Measurements from ENCODE around the gene ATP5F1A.
"Not testable (repeated sequence)": the region's sequence is repeated elsewhere in the genome, so short reads cannot be mapped to it uniquely, and the experiment has no call there.

The ATP5F1A gene

DNA sequence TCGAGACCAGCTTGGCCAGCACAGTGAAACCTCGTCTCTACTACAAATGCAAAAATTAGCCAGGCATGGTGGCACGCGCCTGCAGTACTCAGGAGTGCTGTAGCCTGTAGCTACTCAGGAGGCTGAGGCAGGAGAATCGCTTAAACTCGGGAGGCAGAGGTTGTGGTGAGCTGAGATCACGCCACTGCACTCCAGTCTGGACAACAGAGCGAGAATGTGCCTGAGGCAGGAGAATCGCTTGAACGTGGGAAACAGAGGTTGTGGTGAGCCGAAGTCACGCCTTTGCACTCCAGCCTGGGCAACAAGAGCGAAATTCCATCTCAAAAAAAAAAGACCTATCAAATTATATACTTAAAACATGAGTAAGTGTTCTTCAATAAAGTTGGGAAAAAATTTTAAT is 50.7 kb downstream of the ATP5F1A start:
- not testable (repeated sequence) for DNase-seq (ENCODE audit: low read depth)

- DNase-seq (ENCODE audit: low read depth) = no peak
Measured at GRCh38 chr18:46046688-46047087, 51.4 kb downstream of the ATP5F1A start.

DNA sequence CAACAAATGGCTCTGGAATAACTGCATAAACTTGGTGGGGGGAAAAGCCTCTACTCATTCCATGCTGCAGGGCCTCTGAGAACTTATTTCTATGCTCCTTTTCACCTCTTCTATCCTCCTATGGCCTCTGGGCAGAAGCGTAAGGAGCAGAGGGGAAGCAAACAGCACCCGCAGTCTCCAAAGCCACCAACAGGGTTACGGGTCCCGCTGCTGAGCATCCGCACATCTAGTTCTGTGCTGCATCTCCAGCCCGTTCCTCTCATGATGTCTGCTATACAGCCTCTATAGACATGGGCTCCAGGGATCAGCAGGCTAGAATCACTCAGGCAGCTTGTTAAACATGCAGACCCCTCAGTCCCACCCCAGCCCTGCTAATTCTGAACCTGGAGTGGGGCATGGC is 52.0 kb downstream of the ATP5F1A start:
- no peak for DNase-seq (ENCODE audit: low read depth)

DNA sequence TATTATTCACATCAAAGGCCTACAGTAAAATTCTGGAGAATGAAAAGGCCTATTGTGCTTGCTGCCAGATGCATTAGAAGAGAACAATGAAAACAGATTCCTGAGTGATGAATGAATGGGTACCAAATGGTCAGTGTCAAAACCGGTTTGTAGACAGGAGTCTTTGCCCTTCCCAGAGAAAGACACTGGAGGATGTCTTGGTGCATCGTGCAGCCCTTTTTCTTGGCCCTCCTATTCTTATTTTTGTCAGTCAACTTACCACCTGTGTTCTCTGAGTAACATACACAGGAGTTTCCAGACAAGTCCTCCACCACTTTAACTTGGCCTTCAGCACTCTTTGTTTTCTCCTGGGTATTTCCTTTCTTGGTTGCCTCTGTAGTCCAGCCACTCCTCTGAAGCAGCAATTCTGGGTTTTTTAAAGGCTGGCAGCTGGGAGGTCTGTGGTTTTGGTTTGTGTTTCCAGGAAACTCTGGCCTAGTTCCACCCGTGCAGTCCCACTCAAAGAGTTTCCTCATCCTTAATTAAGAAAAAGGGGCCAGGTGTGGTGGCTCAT is 55.4 kb downstream of the ATP5F1A start:
- no peak for DNase-seq (ENCODE audit: low read depth)

DNA sequence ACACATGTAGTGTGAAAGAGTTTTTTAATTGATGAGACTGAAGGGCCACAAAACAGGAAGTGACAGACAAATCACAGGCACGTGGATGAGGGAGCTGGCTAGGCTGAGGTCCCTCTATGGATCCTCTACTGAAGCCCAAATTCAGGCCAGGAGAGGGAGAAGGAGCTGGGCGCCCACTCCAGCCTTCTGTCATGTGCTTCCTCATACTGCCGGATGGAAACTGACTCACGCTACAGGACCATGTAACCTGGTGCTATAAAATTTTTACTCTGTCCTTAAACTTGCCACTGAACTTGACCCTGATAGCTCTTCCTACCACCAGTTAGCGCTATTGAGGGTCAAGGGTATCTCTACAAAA is 57.4 kb downstream of the ATP5F1A start:
- no peak for DNase-seq (ENCODE audit: low read depth)

GRCh38 chr18:46040033-46040746 is 57.9 kb downstream of the ATP5F1A start:
- DNase-seq (ENCODE audit: low read depth) = no peak

DNA sequence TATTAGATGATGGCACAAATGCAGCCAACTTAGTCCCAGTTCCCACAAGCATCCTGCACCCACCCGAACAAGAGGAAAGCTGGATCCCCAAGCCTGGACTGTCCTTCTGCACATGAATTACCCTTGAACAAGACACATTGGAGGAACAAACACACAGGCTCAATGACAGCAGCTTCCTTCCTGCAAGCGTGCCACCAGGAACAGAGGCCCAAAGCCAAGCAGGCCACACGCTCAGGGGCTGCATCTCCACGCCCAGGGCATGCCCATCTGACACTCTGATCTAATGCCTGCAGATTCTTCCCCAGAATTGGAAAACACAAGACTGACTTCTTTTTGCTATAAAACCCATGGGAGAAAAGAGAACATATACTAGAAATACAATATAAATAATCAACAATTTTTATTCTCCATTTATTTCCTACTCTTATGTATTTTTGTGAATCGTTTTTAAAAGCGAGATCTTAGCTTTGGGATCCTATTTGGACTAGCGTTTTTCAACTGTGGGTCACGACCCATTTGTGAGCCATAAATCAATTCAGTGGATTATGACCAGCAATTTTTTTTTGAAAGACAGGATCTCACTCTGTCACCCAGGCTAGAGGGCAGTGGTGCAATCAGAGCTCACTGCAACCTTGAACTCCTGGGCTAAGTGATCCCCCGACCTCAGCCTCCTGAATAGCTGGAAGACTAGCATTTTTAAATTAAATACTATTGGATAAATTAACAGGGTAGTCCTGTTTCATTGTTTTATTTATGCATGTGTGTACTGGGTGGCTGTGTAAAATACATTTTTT is 60.4 kb downstream of the ATP5F1A start:
- no peak for DNase-seq (ENCODE audit: low read depth)

DNA sequence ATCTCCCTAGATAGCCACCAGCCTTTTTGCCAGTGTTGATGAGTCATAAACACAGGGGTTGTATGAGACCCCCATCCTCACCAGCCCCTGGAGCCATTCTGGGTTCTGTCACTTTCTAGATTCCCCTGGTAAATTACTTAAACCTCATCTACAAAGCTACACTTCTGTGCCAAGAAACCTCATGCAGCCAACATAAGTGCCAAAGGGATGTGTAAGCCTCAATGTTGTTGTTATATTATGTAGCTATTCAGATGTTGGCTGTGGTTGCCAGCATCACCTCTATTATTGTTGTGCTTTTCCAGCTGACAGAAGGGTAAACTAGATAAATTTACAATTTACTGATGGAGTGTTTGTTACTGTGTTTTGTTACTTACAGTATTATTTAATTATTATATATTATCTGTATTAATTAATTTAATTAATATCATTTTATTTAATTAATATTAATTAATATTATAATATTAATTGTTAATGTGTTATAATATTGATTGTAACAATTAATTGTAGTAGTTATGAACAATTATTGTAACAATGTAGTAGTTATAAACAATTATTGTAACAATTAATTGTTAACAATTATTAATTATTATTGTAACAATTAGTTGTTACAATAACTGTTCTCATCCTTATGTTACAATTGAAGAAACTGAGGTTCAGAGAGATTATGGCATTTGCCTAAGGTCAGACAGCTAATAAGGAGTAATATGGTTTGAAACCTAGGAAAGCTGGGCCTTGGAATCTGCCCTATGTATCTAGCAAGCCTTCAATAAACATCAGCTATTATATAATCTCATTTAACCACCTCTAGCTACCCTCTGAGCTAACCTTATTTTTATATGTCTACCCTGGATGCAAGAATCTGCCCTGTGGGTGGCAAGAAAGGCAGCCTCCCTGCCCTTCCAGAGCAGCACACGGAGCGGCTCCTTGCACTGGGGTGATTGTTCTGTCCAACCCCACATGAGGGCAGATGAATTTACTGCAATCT is 62.1 kb downstream of the ATP5F1A start:
- no peak for DNase-seq (ENCODE audit: low read depth)

- no peak for DNase-seq (ENCODE audit: low read depth)
Measured at GRCh38 chr18:46034230-46034629, 63.9 kb downstream of the ATP5F1A start.

DNA sequence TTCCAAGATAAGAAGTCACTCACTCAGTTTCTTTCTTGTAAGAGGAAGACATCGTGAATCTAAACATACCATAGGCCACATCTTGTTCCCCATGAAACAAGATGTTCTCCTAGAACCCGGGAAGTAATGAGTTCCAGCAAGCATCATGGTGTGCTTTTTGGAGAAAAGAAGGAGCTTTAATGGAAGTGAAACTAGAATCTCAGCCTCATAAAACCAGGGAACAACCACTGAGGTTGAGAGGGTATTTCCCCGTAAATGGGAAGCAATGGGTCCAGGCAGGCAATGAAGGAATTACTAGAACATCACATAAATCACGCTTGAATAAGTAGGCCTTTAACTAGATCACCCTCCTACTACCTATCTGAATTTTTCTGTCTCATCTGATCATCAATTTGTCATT is 66.4 kb downstream of the ATP5F1A start:
- DNase-seq (ENCODE audit: low read depth) = no peak

Measured in CMK (cell line).